Loucy (cell line): Measurements from ENCODE around the gene C3orf20.

Experiments used
- H2AFZ ChIP-seq: fragments of 200-600 bp; sonication (generic); 2 replicates; pipeline ENCODE4 v1.6.0; 2016; ENCODE audit warnings: antibody characterized with exemption, mild to moderate bottlenecking, low read length, moderate library complexity
- H3F3A ChIP-seq: fragments of 200-600 bp; 2 replicates; pipeline ENCODE4 v1.6.0; 2016; ENCODE audit warnings: antibody characterized with exemption, low read depth, mild to moderate bottlenecking
- H3K27me3 ChIP-seq: fragments of 200-600 bp; sonication (generic); 2 replicates; pipeline ENCODE4 v1.6.1; 2014; ENCODE audit warnings: low read length, mild to moderate bottlenecking; ENCODE audit not compliant: insufficient read depth, poor library complexity, severe bottlenecking
- H3K36me3 ChIP-seq: fragments of 200-600 bp; sonication (generic); 2 replicates; pipeline ENCODE4 v1.6.1; 2016; ENCODE audit warnings: low read length; ENCODE audit not compliant: insufficient read depth
- H3K4me1 ChIP-seq: fragments of 200-600 bp; sonication (generic); 2 replicates; pipeline ENCODE4 v1.5.1; 2014; ENCODE audit warnings: low read length, mild to moderate bottlenecking; ENCODE audit not compliant: insufficient read depth, poor library complexity, severe bottlenecking
- H3K4me2 ChIP-seq: fragments of 200-600 bp; sonication (generic); 2 replicates; pipeline ENCODE4 v1.6.0; 2014; ENCODE audit warnings: antibody characterized with exemption, low read length, low read depth, mild to moderate bottlenecking; ENCODE audit not compliant: poor library complexity, severe bottlenecking
- H3K4me3 ChIP-seq: fragments of 200-600 bp; sonication (generic); 2 replicates; pipeline ENCODE4 v1.5.1; 2014; ENCODE audit warnings: low read length, mild to moderate bottlenecking, mixed read lengths; ENCODE audit not compliant: poor library complexity, severe bottlenecking
- H3K79me2 ChIP-seq: fragments of 200-600 bp; sonication (generic); 2 replicates; pipeline ENCODE4 v1.6.1; 2014; ENCODE audit warnings: low read length; ENCODE audit not compliant: insufficient read depth
- H3K9ac ChIP-seq: fragments of 200-600 bp; sonication (generic); 2 replicates; pipeline ENCODE4 v1.6.0; 2014; ENCODE audit warnings: mild to moderate bottlenecking, low read depth, low read length, moderate library complexity; ENCODE audit not compliant: poor library complexity, severe bottlenecking
- H3K9me2 ChIP-seq: fragments of 200-600 bp; sonication (generic); replicated peaks from 2 replicates; pipeline ENCODE4 v1.6.1; 2016; ENCODE audit warnings: low read depth, low read length, mixed read lengths
- H3K9me3 ChIP-seq: fragments of 200-600 bp; sonication (generic); 2 replicates; pipeline ENCODE4 v1.6.1; 2014; ENCODE audit warnings: mild to moderate bottlenecking, antibody characterized with exemption, low read length, low read depth; ENCODE audit not compliant: insufficient read depth
- H4K20me1 ChIP-seq: fragments of 200-600 bp; sonication (generic); 2 replicates; pipeline ENCODE4 v1.6.0; 2014; ENCODE audit warnings: antibody characterized with exemption, low read length, mild to moderate bottlenecking; ENCODE audit not compliant: insufficient read depth, poor library complexity, severe bottlenecking
- CTCF ChIP-seq: fragments of 200-600 bp; sonication (generic); conservative IDR thresholded peaks from 2 replicates; pipeline ENCODE4 v1.5.1; 2014; ENCODE audit warnings: mild to moderate bottlenecking, antibody characterized with exemption, low read length
- EZH2phosphoT487 ChIP-seq: fragments of 200-600 bp; IDR thresholded peaks from 2 replicates; pipeline ENCODE4 v1.6.1; 2018; ENCODE audit warnings: antibody characterized with exemption, mild to moderate bottlenecking, moderate library complexity, borderline replicate concordance

Gene C3orf20

DNA sequence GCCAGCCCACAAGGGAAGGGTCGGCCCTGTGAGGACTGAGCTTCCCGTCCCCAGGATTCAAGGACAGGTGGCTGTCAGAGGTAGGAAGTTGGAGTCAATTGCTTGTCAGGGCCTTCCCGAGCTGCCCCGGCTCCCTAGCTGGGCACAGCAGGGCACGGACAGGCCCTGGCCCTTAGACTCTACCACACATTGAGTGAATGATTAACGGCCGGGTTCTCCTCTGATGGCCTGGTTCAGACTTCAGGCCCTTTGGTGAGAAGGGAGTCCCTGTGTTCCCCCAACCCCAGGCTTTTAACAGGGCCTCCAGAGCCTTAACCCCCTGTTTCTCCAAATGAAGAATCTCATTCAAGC lies 127.4 kb downstream of the C3orf20 start:
- Histone ChIP-seq H3K27me3 (no peaks in the 10 kb centered on the region), H4K20me1 (no peaks in the 10 kb centered on the region), H3K9me2 (no peaks in the 10 kb centered on the region), H3F3A (no peaks in the 10 kb centered on the region), H3K9ac (no peak overlapping the region), H3K4me2 (no peak overlapping the region), H3K36me3 (no peaks in the 10 kb centered on the region), H3K4me3 (no peak overlapping the region), H3K9me3 (no peaks in the 10 kb centered on the region), H3K79me2 (no peaks in the 10 kb centered on the region), H3K4me1 (peaks cover 12% of the 10 kb centered on the region), H2AFZ (no peak overlapping the region)
- TF ChIP-seq CTCF, result no peak
- no peak for TF ChIP-seq EZH2phosphoT487

DNA sequence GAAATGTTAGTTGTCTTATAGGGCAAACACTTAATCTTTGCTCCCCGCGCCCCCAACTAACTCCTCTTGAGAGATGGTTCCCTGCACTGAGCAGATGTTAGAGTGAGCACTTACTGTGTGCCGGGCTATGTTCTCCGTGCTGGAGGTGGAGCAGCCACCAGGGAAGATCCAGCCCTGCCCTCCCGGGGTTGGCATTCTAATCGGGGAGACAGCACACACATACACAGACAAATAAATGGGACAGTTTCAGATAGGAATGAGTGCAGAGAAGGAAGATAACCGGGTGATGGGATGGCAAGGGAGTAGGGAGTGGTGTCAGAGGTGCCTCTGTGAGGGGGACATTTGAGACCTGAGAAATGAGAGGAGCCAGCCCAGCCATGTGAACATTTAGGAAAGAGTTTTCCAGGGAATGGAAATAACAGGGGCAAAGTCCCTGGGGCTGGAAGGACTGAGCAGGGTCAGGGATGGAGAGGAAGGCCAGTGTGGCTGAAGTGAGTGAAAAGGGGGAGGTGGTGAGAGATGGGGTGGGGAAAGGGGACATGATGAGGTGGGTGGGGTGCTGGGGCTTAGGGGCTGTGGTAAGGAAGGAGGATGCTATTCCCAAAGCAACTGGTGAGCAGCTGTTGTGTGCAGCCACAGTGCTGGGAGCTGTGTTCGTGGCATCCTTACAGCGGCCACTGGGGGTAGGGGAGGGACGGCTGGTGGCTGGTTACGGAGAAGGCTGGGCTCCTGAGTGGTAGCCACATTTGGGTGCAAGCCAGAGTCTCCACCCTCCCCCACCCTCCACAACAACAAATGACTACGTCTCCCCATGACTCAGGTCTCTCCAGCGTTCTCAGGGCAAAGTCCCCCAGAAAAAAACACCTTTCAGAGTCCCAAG lies 128.4 kb downstream of the C3orf20 start:
- H3K9me3 ChIP-seq, result no peaks in the 10 kb centered on the region
- TF ChIP-seq CTCF (no peak), EZH2phosphoT487 (no peak)
- peaks cover 12% of the 10 kb centered on the region for H3K4me1 ChIP-seq
- no peak overlapping the region for H3K4me2 ChIP-seq
- no peak overlapping the region for H2AFZ ChIP-seq
- H3K36me3 ChIP-seq, result no peaks in the 10 kb centered on the region
- H3K4me3 ChIP-seq, result no peak overlapping the region
- H4K20me1 ChIP-seq, result no peaks in the 10 kb centered on the region
- no peaks in the 10 kb centered on the region for H3F3A ChIP-seq
- no peaks in the 10 kb centered on the region for H3K9me2 ChIP-seq
- H3K27me3 ChIP-seq, result no peaks in the 10 kb centered on the region
- no peaks in the 10 kb centered on the region for H3K79me2 ChIP-seq
- no peak overlapping the region for H3K9ac ChIP-seq

DNA sequence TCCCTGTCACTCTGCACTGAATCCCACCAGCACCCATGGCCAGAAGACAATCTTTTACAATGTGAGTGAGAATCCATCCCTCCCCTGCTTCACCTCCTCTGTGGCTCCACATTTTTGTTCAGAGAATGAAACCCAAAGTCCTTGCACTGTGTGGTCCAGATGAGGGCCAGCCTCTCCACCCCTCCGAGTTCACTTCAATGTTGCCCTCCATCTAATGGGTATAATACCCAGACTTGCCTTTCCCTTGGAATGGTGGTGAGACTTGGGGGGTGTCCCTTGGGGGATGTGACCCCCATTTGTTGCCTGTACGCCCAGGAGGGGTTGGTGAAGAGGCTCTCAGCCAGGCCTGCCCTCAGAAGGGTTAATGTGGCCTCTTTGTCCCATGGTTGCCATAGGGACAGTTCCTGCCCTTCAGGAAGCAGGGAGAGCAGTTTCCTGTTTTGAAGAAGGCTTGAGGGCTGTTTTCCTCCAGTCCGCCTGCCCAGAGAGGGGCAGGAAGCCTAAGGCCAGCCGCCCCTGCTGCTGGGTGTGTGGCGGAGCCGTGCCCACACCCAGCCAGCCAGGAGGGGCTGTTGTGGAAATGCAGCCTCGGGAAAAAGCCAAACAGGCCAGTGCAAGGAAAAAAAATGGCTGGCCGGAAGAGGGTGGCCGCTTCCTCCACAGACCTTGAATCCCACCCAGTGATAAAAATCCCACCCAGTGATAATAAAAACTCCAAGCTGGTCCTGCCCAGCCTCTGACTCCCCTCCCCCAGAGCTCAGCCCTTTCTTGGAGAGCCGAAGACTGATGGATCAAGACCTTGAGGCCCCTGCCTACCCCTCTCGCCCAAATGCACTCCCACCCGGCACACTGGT lies 129.3 kb downstream of the C3orf20 start:
- Histone ChIP-seq H3K36me3 (no peaks in the 10 kb centered on the region), H3F3A (no peaks in the 10 kb centered on the region), H3K9ac (no peak overlapping the region), H3K4me1 (peaks cover 12% of the 10 kb centered on the region), H3K27me3 (no peaks in the 10 kb centered on the region), H4K20me1 (no peaks in the 10 kb centered on the region), H3K4me3 (no peak overlapping the region), H2AFZ (no peak overlapping the region), H3K79me2 (no peaks in the 10 kb centered on the region), H3K9me2 (no peaks in the 10 kb centered on the region), H3K4me2 (no peak overlapping the region), H3K9me3 (no peaks in the 10 kb centered on the region)
- no peak for TF ChIP-seq CTCF
- no peak for TF ChIP-seq EZH2phosphoT487
